HFFc6 (cell line): Measurements from ENCODE around the gene HAVCR2. TPM values are rescaled to one million over a fixed set of nuclear protein-coding genes. Genes with fewer than 3 reads are reported as not detected.

Source experiments
- DNase-seq: peaks from one replicate; pipeline ENCODE4 v3.0.0-alpha.2; 2018
- H3K27ac Mint-ChIP-seq: 2 replicates; pipeline ENCODE4 v1.8.0; 2020; ENCODE audit warnings: mild to moderate bottlenecking, mixed read lengths
- H3K27me3 Mint-ChIP-seq: 2 replicates; pipeline ENCODE4 v1.8.0; 2021; ENCODE audit warnings: mild to moderate bottlenecking, moderate library complexity, mixed read lengths; ENCODE audit not compliant: insufficient read depth
- H3K36me3 Mint-ChIP-seq: 2 replicates; pipeline ENCODE4 v1.8.0; 2021; ENCODE audit warnings: low read depth, mixed read lengths
- H3K4me1 Mint-ChIP-seq: 2 replicates; pipeline ENCODE4 v1.8.0; 2020; ENCODE audit warnings: low read depth, mixed read lengths
- H3K4me3 Mint-ChIP-seq: 2 replicates; pipeline ENCODE4 v1.8.0; 2020; ENCODE audit warnings: mild to moderate bottlenecking, moderate library complexity, mixed read lengths
- H3K9me3 Mint-ChIP-seq: 2 replicates; pipeline ENCODE4 v1.8.0; 2020; ENCODE audit warnings: mild to moderate bottlenecking, mixed read lengths
- total RNA-seq, 6 experiments: library from RNA; stranded (reverse); fragmentation: NEBNext Ultra II Directional; extraction: Animal tissue kit (Norgen Biotek cat#: 25700); gene quantifications; 2 replicates in 1 of 6; 3 replicates in 5 of 6; pipeline ENCODE4 v1.2.3, GENCODE V29; 2021
- TF ChIP-seq, protein P1 (sequence below): fragments of 200-600 bp; sonication (generic); IDR thresholded peaks from 2 replicates; pipeline ENCODE4 v1.5.0; 2021; ENCODE audit warnings: antibody characterized with exemption, mild to moderate bottlenecking

HAVCR2 gene
- total RNA-seq, 6 experiments from 2014 or later = 0.07 TPM; not detected in 5

DNA sequence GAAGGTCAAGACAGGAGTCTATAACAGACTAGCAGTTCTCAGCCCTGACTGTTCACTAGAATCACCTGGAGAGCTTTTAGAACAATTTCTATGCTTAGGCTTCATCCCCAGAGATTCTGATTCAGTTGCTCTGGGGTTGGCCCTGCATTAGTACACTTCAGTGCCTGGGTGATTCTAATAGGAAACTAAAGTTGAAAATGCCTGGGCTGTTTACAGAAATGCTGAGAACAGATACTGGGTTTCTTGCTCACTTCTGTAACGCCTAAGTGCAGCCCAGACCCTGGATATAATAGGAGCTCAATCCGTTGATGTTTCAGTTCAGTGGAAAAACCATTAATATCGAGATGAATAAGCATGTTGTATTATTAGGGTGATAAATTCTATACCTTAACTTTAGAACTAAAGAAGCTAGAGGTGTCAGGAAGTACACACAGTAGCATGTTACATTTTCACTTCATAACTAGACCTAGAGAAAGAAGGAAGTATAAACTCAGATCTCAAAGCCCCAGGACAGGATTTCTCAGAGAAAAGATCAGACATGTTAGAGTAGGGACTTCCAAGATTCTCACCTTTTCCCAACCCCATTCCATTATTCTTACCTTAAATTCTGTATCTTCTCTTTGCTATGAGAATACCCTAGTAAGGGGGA is 20.4 kb downstream of the HAVCR2 start:
- TF ChIP-seq, protein P1, sequence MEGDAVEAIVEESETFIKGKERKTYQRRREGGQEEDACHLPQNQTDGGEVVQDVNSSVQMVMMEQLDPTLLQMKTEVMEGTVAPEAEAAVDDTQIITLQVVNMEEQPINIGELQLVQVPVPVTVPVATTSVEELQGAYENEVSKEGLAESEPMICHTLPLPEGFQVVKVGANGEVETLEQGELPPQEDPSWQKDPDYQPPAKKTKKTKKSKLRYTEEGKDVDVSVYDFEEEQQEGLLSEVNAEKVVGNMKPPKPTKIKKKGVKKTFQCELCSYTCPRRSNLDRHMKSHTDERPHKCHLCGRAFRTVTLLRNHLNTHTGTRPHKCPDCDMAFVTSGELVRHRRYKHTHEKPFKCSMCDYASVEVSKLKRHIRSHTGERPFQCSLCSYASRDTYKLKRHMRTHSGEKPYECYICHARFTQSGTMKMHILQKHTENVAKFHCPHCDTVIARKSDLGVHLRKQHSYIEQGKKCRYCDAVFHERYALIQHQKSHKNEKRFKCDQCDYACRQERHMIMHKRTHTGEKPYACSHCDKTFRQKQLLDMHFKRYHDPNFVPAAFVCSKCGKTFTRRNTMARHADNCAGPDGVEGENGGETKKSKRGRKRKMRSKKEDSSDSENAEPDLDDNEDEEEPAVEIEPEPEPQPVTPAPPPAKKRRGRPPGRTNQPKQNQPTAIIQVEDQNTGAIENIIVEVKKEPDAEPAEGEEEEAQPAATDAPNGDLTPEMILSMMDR = no peak
- Mint-ChIP-seq H3K36me3 (no peaks in the 10 kb centered on the region), H3K4me1 (no peaks in the 10 kb centered on the region), H3K9me3 (no peaks in the 10 kb centered on the region; the same call in 1 of the 2 replicates), H3K27me3 (peaks cover 2% of the 10 kb centered on the region; the same call in 1 of the 2 replicates), H3K27ac (no peak overlapping the region), H3K4me3 (no peak overlapping the region)
- no peak for DNase-seq

GRCh38 chr5:157086751-157087359 is 22.0 kb downstream of the HAVCR2 start:
- H3K4me1 Mint-ChIP-seq = no peaks in the 10 kb centered on the region
- H3K9me3 Mint-ChIP-seq = no peaks in the 10 kb centered on the region; the same call in 1 of the 2 replicates
- H3K27ac Mint-ChIP-seq = no peak overlapping the region
- TF ChIP-seq, protein P1 = no peak
- H3K36me3 Mint-ChIP-seq = no peaks in the 10 kb centered on the region
- DNase-seq = no peak
- H3K27me3 Mint-ChIP-seq = peaks cover 2% of the 10 kb centered on the region; the same call in 1 of the 2 replicates
- no peak overlapping the region for H3K4me3 Mint-ChIP-seq

GRCh38 chr5:157085930-157086329 is 22.9 kb downstream of the HAVCR2 start:
- peaks cover 2% of the 10 kb centered on the region; the same call in 1 of the 2 replicates for H3K27me3 Mint-ChIP-seq

DNA sequence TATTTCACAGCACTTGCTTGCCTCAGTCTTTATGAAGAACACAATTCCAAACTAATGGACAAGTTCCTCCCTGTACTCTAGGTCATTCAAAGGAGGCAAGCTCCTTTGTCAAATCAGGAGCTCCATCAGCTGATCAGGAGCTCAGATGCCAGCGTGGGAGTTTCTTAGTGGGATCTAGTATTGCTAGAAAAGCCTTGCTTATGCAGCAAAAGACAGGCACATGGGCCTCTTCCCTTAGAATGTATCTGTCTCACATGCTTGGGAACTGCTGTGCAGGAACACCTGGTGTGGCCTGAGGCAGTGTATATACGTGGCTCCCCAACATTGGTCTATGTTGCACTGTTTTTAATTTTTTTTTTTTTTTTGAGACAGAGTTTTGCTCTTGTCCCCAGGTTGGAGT is 28.6 kb downstream of the HAVCR2 start:
- no peak for DNase-seq
- Mint-ChIP-seq H3K4me3 (no peak overlapping the region), H3K9me3 (no peaks in the 10 kb centered on the region), H3K4me1 (no peaks in the 10 kb centered on the region), H3K27ac (no peak overlapping the region), H3K36me3 (no peaks in the 10 kb centered on the region), H3K27me3 (no peaks in the 10 kb centered on the region; the same call in 1 of the 2 replicates)
- TF ChIP-seq, protein P1 = no peak

More at GRCh38 chr5:157085930-157086329, 22.9 kb downstream of the HAVCR2 start:
- TF ChIP-seq, protein P1 = no peak
- Mint-ChIP-seq H3K27ac (no peak overlapping the region), H3K36me3 (no peaks in the 10 kb centered on the region), H3K9me3 (no peaks in the 10 kb centered on the region; the same call in 1 of the 2 replicates), H3K4me3 (no peak overlapping the region), H3K4me1 (no peaks in the 10 kb centered on the region)
- no peak for DNase-seq

GRCh38 chr5:157076558-157076957 is 32.3 kb downstream of the HAVCR2 start:
- DNase-seq = peak; percentile 28
- TF ChIP-seq, protein P1 = no peak
- no peaks in the 10 kb centered on the region for H3K36me3 Mint-ChIP-seq
- H3K9me3 Mint-ChIP-seq = no peaks in the 10 kb centered on the region; the same call in 1 of the 2 replicates
- H3K27ac Mint-ChIP-seq = no peak overlapping the region
- H3K4me3 Mint-ChIP-seq = no peak overlapping the region
- no peaks in the 10 kb centered on the region for H3K4me1 Mint-ChIP-seq
- H3K27me3 Mint-ChIP-seq = no peaks in the 10 kb centered on the region
